ENCODE results near the gene KIAA1217. TPM values are rescaled to one million over a fixed set of nuclear protein-coding genes. Genes with fewer than 3 reads are reported as not detected.

Gene KIAA1217
- total RNA-seq, 1 donor from 2014 or later = 161 TPM

- no peaks in the 10 kb centered on the region for H3K9me3 Mint-ChIP-seq
- H3K27me3 Mint-ChIP-seq (ENCODE audit: low read depth) = no peaks in the 10 kb centered on the region
- no peak overlapping the region for H3K4me3 Mint-ChIP-seq
- H3K27ac Mint-ChIP-seq = peak overlapping the region; percentile 96
- DNase-seq (ENCODE audit: low spot score in 2 of 2, unreplicated experiment in 2 of 2) = no peak
- TF ChIP-seq CTCF (IDR thresholded peaks at IDR 0.05; ENCODE audit: unreplicated experiment) = no peak
- peaks cover 2% of the 10 kb centered on the region for H3K36me3 Mint-ChIP-seq
- H3K4me1 Mint-ChIP-seq = peaks cover 77% of the 10 kb centered on the region
Measured at GRCh38 chr10:24206334-24206733, 2.6 kb upstream of the KIAA1217 start.

- Mint-ChIP-seq H3K4me3 (no peak overlapping the region), H3K4me1 (peaks cover 74% of the 10 kb centered on the region), H3K9me3 (no peaks in the 10 kb centered on the region), H3K36me3 (peaks cover 2% of the 10 kb centered on the region), H3K27ac (peak overlapping the region; percentile 96), H3K27me3 (ENCODE audit: low read depth) (no peaks in the 10 kb centered on the region)
- TF ChIP-seq CTCF (IDR thresholded peaks at IDR 0.05; ENCODE audit: unreplicated experiment) = no peak
- DNase-seq (ENCODE audit: low spot score in 2 of 2, unreplicated experiment in 2 of 2) = no peak
Measured at GRCh38 chr10:24206926-24207325, 2.0 kb upstream of the KIAA1217 start.

GRCh38 chr10:24207341-24207740 is 1.6 kb upstream of the KIAA1217 start:
- Mint-ChIP-seq H3K27me3 (ENCODE audit: low read depth) (no peaks in the 10 kb centered on the region), H3K4me3 (no peak overlapping the region), H3K36me3 (peaks cover 2% of the 10 kb centered on the region), H3K4me1 (peaks cover 74% of the 10 kb centered on the region), H3K9me3 (no peaks in the 10 kb centered on the region), H3K27ac (peak overlapping the region; percentile 96)
- no peak for TF ChIP-seq CTCF (IDR thresholded peaks at IDR 0.05; ENCODE audit: unreplicated experiment)
- DNase-seq (ENCODE audit: low spot score in 2 of 2, unreplicated experiment in 2 of 2) = no peak

- Mint-ChIP-seq H3K27me3 (ENCODE audit: low read depth) (no peaks in the 10 kb centered on the region), H3K4me1 (peaks cover 76% of the 10 kb centered on the region), H3K9me3 (no peaks in the 10 kb centered on the region), H3K27ac (peak overlapping the region; percentile 96), H3K36me3 (peaks cover 2% of the 10 kb centered on the region), H3K4me3 (peak overlapping the region; percentile 87)
- TF ChIP-seq CTCF (IDR thresholded peaks at IDR 0.05; ENCODE audit: unreplicated experiment) = no peak
- no peak for DNase-seq (ENCODE audit: low spot score in 2 of 2, unreplicated experiment in 2 of 2)
Measured at GRCh38 chr10:24207781-24208611, 942 bp upstream of the KIAA1217 start.

- H3K27me3 Mint-ChIP-seq (ENCODE audit: low read depth) = no peaks in the 10 kb centered on the region
- no peak for TF ChIP-seq CTCF (IDR thresholded peaks at IDR 0.05; ENCODE audit: unreplicated experiment)
- H3K36me3 Mint-ChIP-seq = peaks cover 2% of the 10 kb centered on the region
- peaks cover 80% of the 10 kb centered on the region for H3K4me1 Mint-ChIP-seq
- H3K4me3 Mint-ChIP-seq = peak overlapping the region; percentile 87
- no peaks in the 10 kb centered on the region for H3K9me3 Mint-ChIP-seq
- peak overlapping the region; percentile 96 for H3K27ac Mint-ChIP-seq
- no peak for DNase-seq (ENCODE audit: low spot score in 2 of 2, unreplicated experiment in 2 of 2)
Measured at GRCh38 chr10:24209432-24209771, 464 bp downstream of the KIAA1217 start.
